ENCODE results near the gene TFRC.

TFRC gene

DNA sequence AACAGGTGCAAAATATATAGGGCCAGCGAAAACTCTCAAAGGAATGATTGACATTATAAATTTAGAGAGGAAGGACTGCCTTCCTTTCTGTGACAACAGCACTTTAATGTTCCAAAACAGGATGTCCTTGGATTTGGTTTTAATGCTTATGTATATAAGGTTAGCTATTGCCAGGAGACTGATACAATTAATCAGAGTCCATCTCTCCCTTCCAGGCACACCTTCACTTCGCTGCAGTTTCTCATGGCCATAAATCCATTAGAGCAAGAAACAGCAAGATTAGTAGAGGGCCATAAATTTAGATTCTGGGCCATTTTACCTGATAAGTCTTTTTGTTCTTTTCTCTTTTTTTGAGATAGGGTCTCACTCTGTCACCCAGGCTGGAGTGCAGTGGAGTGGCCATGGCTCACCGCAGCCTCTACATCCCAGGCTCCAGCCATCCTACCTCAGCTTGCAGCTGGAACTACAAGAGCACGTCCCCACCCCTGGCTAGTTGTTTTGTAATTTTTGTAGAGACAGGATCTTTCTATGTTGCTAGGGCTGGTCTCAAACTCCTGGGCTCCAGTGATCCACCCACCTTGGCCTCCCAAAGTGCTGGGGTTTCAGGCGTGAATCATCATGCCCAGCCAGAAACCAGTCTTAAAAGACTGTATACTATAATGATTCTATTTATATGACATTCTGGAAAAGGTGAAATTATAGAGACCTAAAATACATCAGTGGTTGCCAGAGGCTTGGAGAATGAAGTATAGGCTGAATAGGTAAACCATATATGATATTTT, 15.7 kb upstream of the TFRC start:
- DNase-seq (ENCODE audit: low read depth) = peak; percentile 52
- TF ChIP-seq, protein P1, sequence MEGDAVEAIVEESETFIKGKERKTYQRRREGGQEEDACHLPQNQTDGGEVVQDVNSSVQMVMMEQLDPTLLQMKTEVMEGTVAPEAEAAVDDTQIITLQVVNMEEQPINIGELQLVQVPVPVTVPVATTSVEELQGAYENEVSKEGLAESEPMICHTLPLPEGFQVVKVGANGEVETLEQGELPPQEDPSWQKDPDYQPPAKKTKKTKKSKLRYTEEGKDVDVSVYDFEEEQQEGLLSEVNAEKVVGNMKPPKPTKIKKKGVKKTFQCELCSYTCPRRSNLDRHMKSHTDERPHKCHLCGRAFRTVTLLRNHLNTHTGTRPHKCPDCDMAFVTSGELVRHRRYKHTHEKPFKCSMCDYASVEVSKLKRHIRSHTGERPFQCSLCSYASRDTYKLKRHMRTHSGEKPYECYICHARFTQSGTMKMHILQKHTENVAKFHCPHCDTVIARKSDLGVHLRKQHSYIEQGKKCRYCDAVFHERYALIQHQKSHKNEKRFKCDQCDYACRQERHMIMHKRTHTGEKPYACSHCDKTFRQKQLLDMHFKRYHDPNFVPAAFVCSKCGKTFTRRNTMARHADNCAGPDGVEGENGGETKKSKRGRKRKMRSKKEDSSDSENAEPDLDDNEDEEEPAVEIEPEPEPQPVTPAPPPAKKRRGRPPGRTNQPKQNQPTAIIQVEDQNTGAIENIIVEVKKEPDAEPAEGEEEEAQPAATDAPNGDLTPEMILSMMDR (IDR thresholded peaks at IDR 0.05; ENCODE audit: insufficient read depth, low read depth, low read length, missing control alignments) = no peak

DNA sequence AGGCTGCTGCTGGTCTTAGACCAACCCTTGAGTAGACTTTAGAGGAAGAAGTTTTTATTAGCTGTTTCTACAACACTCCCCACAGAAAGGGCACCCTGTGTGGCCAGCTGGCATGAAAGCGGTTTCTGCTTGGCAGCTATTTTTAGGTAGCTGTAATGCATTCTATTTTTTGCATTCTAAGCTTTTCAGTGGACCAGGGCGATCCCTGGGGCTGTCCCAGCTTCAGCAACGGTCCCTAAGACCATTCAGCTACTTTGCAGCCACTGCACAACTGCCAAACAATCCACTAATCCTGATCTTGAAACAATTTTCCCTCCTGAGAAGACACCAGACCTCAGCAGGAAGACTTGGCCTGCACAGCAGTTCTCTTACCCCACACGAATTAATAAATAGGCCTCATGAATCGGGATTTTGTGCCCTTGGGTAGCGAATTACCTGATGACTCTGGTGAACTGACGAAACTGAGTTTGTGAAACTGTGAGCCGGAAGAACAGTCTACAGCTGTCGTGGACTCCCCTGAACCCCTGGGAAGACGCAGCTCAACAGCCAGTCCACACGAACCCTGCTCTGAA, 14.6 kb upstream of the TFRC start:
- no peak for DNase-seq (ENCODE audit: low read depth)
- no peak overlapping the region for H3K4me3 ChIP-seq (ENCODE audit: low read length)
- TF ChIP-seq, protein P1 (IDR thresholded peaks at IDR 0.05; ENCODE audit: insufficient read depth, low read depth, low read length, missing control alignments) = no peak

More for the DNA sequence above, 15.7 kb upstream of the TFRC start:
- H3K4me3 ChIP-seq (ENCODE audit: low read length) = no peak overlapping the region

DNA sequence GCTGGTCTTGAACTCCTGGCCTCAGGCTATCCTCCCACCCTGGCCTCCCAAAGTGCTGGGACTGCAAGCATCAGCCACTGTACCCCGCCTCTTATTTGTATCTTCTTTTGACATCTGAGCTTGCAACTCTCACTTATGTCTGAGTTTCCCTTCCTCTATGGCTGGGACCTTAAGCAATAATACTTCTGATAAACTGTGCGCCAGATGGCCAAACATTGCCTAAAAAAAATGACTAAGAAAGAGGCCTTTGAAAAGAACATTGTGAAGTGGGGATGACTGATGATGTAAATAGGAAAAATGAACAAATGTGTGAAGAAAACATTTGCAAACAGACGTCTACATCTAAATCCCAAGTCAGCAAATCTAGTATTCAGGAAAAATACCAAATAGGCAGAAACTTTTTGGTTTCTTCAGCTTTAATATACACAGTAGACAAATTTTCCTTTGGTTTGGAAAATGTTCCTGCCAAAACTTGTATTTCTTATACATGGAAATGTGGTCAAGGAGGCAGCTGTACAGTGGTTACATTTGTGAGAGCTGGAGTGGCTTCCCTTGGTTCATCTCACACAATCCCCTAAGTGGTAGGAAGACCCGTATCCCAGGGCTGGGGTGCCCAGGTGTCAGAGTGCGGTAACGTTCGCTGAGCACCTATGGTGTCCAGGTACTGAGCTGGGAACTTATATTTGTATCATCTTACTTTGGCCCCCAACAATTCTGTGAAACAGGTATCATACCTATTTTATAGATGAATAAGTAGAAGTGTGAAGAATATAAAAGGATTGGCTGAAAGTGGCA, 11.6 kb upstream of the TFRC start:
- no peak overlapping the region for H3K4me3 ChIP-seq (ENCODE audit: low read length)
- DNase-seq (ENCODE audit: low read depth) = no peak
- TF ChIP-seq, protein P1 (IDR thresholded peaks at IDR 0.05; ENCODE audit: insufficient read depth, low read depth, low read length, missing control alignments) = no peak

DNA sequence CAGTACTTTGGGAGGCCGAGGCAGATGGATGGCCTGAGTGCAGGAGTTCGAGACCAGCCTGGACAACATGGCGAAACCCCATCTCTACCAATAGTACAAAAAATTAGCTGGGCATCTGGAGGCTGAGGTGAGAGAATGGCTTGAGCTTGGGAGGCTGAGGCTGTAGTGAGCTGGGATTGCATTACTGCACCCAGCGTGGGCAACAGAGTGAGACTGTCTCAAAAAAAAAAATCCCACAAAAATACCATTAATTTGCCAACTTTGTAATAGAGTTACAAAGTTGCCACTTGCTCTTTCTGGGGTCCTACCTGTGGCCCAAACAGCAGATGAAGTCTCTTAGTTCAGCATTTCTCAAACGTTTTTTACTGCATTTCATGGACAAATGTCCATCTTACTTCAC, 6.0 kb upstream of the TFRC start:
- no peak for DNase-seq (ENCODE audit: low read depth)
- H3K4me3 ChIP-seq (ENCODE audit: low read length) = no peak overlapping the region
- TF ChIP-seq, protein P1 (IDR thresholded peaks at IDR 0.05; ENCODE audit: insufficient read depth, low read depth, low read length, missing control alignments) = no peak

DNA sequence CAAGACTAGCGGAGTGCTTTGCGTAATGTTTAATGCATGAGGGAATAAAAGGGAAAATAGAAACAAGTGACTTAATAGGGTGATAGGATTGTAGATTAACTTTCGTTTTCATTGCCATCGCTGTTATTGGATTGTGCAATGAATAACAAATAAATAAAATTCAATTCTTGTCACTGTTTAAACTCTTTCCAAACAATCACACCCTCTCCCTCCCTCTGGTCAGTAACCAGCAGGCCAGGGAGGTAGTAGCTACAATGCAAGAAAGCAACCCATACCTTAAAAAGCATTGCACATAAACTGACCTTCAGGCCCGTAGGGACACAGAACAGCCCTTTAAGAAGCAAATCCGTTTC, 705 bp upstream of the TFRC start:
- no peak overlapping the region for H3K4me3 ChIP-seq (ENCODE audit: low read length)
- TF ChIP-seq, protein P1 (IDR thresholded peaks at IDR 0.05; ENCODE audit: insufficient read depth, low read depth, low read length, missing control alignments) = no peak
- DNase-seq (ENCODE audit: low read depth) = no peak

DNA sequence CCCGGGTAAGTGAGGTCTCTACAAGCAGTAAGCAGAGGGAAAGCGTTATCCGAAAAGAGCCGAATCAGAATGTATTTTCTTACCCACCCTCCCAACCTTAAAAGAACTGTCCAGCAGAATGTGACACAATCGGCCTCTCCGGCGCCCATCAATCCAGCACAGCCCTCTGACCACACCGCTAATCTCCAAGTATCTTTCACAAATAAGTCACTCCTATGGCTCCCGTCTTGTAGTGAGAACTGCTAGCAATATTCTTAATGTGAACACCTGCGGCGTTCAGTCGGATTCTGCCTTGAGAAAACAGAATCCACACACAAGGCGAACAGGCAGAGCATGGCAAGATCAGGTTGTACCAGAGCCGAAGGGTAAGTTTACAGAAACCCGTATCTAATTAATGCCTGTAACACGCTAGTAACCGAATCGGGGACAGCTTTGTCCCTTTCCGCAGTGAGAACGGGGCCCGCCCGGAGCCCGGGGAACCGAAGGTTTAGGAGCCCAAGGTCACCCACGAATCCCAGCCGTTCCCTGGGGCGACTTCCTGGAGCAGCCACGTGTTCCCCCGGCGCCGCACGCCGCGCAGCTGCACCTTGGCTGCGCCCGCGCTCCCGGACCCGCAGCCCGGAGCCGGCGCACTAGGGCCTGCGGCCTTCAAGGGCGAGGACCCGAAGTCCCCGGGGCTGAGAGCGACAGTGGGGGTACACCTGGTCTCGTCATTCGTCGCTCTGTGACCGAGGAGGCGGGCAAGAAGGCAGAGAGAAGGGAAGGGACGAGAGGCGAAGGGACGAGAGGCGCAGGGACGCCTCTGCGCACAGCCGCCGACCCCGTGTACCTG, 672 bp downstream of the TFRC start:
- DNase-seq (ENCODE audit: low read depth) = peak; percentile 67
- H3K4me3 ChIP-seq (ENCODE audit: low read length) = peak overlapping the region; percentile 64
- TF ChIP-seq, protein P1 (IDR thresholded peaks at IDR 0.05; ENCODE audit: insufficient read depth, low read depth, low read length, missing control alignments) = no peak

DNA sequence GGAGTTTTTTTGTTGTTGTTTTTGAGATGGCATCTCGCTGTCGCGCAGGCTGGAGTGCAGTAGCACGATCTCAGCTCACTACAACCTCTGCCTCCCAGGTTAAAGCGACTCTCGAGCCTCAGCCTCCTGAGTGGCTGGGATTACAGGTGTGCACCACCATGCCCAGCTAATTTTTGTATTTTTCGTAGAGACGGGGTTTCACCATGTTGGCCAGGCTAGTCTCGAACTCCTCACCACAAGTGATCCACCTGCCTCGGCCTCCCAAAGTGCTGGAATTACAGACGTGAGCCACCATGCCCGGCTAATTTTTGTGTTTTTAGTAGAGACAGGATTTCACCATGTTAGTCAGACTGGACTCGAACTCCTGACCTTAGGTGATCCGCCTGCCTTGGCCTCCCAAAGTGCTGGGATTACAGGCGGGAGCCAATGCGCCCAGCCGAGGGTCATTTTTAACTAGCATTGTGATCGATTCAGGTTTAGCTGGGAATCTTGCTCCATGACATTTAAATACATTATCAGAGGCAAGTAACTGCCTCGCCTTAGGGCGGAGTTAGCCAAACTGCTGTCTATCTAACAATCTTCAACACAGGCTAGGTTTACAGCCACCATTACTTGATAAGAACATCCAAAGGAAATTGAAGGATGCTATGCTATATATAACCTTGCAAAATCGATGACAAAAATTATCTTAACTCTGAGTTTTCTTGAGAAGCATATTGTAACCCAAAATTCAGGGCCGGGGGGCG, 1.6 kb downstream of the TFRC start:
- peak; percentile 27 for DNase-seq (ENCODE audit: low read depth)
- H3K4me3 ChIP-seq (ENCODE audit: low read length) = peak overlapping the region; percentile 64

All from epithelial cell of esophagus (primary cell).